OCI-LY7 (cell line): Measurements from ENCODE around the gene TIGD2. TPM values are rescaled to one million over a fixed set of nuclear protein-coding genes. Genes with fewer than 3 reads are reported as not detected.

Experiments used
- BruUV-seq: library from RNA; stranded (reverse); fragments of 400-500 nt; replicated peaks from 2 replicates; lab custom pipeline; 2021; lab: Mats Ljungman, UMichigan
- CTCF ChIA-PET: fragments of 300-600 bp; sonication (Branson Sonifier 250); formaldehyde crosslinking; loops from one replicate; lab custom pipeline; 2022; ENCODE audit warnings: antibody characterized with exemption; ENCODE audit not compliant: unreplicated experiment; lab: Charles Lee
- POLR2A ChIA-PET: fragments of 300-600 bp; sonication (Branson Sonifier 250); formaldehyde crosslinking; loops from one replicate; lab custom pipeline; 2022; ENCODE audit warnings: antibody characterized with exemption; lab: Charles Lee
- DNase-seq: peaks from one replicate; pipeline ENCODE4 v3.0.0-alpha.2; 2015; ENCODE audit warnings: low spot score
- H2AFZ ChIP-seq: fragments of 200-600 bp; sonication (generic), shearing (Covaris generic); 2 replicates; pipeline ENCODE4 v1.6.1; 2014; ENCODE audit warnings: mild to moderate bottlenecking, antibody characterized with exemption, low read length, moderate library complexity
- H3K27ac ChIP-seq: fragments of 200-600 bp; sonication (generic); 2 replicates; pipeline ENCODE4 v1.5.1; 2014; ENCODE audit warnings: mixed run types, low read depth, mild to moderate bottlenecking, moderate library complexity, low read length, inconsistent platforms; ENCODE audit not compliant: poor library complexity, severe bottlenecking
- H3K36me3 ChIP-seq: fragments of 200-600 bp; sonication (generic); 2 replicates; pipeline ENCODE4 v1.6.1; 2014; ENCODE audit warnings: mild to moderate bottlenecking, antibody characterized with exemption, low read length, moderate library complexity, mixed read lengths; ENCODE audit not compliant: insufficient read depth
- H3K4me1 ChIP-seq: fragments of 200-600 bp; sonication (generic); 2 replicates; pipeline ENCODE4 v1.5.1; 2014; ENCODE audit warnings: mild to moderate bottlenecking, low read length; ENCODE audit not compliant: insufficient read depth, poor library complexity, severe bottlenecking
- H3K4me2 ChIP-seq: fragments of 200-600 bp; sonication (generic); 2 replicates; pipeline ENCODE4 v1.6.1; 2014; ENCODE audit warnings: mild to moderate bottlenecking, low read length
- H3K4me3 ChIP-seq: fragments of 200-600 bp; sonication (generic); 2 replicates; pipeline ENCODE4 v1.5.1; 2014; ENCODE audit warnings: mild to moderate bottlenecking, low read depth, low read length; ENCODE audit not compliant: poor library complexity, severe bottlenecking
- H3K79me2 ChIP-seq: fragments of 200-600 bp; sonication (generic); 2 replicates; pipeline ENCODE4 v1.6.1; 2016; ENCODE audit warnings: low read depth, mild to moderate bottlenecking, low read length, moderate library complexity, mixed read lengths; ENCODE audit not compliant: insufficient read depth
- H3K9me2 ChIP-seq: fragments of 200-600 bp; sonication (generic); 2 replicates; pipeline ENCODE4 v1.6.1; 2016; ENCODE audit warnings: mild to moderate bottlenecking, low read length, mixed read lengths; ENCODE audit not compliant: insufficient read depth
- H3K9me3 ChIP-seq: fragments of 200-600 bp; sonication (generic); 2 replicates; pipeline ENCODE4 v1.6.1; 2014; ENCODE audit warnings: mild to moderate bottlenecking, mixed run types, low read length, mixed read lengths
- H4K20me1 ChIP-seq: fragments of 200-600 bp; sonication (generic); 2 replicates; pipeline ENCODE4 v1.6.1; 2014; ENCODE audit warnings: mild to moderate bottlenecking, antibody characterized with exemption, low read length, moderate library complexity, mixed read lengths; ENCODE audit not compliant: insufficient read depth
- CTCF ChIP-seq: fragments of 200-600 bp; sonication (generic); conservative IDR thresholded peaks from 2 replicates; pipeline ENCODE4 v1.5.1; 2014; ENCODE audit warnings: mild to moderate bottlenecking, antibody characterized with exemption, low read length, moderate library complexity, mixed read lengths
- EZH2phosphoT487 ChIP-seq: fragments of 200-600 bp; sonication (generic); IDR thresholded peaks from 2 replicates; pipeline ENCODE4 v1.6.1; 2018; ENCODE audit warnings: low read depth, borderline replicate concordance, mild to moderate bottlenecking, mixed run types, antibody characterized with exemption, low read length, moderate library complexity, mixed read lengths
- intact Hi-C: fragments of 100-400 bp; cut with micrococcal nuclease; formaldehyde crosslinking; loops from one replicate; pipeline ENCODE4 v1.10.0; 2022; ENCODE audit not compliant: unreplicated experiment
- total RNA-seq, 2 experiments: library from RNA; depleted of rRNA in 1 of 2; stranded (reverse); fragments of >200 nt in 1 of 2; shearing (Covaris generic) in 1 of 2; gene quantifications; 2 replicates each; pipeline ENCODE4 v1.2.3, GENCODE V29; 2014 to 2022

The TIGD2 gene
- total RNA-seq, 2 experiments from 2014 or later = 6.3 to 10.0 TPM

- ChIA-PET POLR2A (interaction anchor here (1.3 kb wide), 1 partner anchor 354 kb away, joined by 4 read pairs; no protein-coding TSS in a partner anchor), CTCF (no interaction called here)
- no peaks in the 10 kb centered on the region for H3K36me3 ChIP-seq
- no peaks in the 10 kb centered on the region for H3K9me3 ChIP-seq
- H3K9me2 ChIP-seq = no peaks in the 10 kb centered on the region
- no peak for TF ChIP-seq EZH2phosphoT487
- TF ChIP-seq CTCF = no peak
- no peak overlapping the region for H2AFZ ChIP-seq
- BruUV-seq = no TSS peak
- H4K20me1 ChIP-seq = no peaks in the 10 kb centered on the region
- no peaks in the 10 kb centered on the region for H3K4me1 ChIP-seq
- H3K4me3 ChIP-seq = no peak overlapping the region
- no peak overlapping the region for H3K4me2 ChIP-seq
- intact Hi-C loops = no loop called here
- H3K27ac ChIP-seq = no peak overlapping the region
- no peak for DNase-seq
- H3K79me2 ChIP-seq = no peaks in the 10 kb centered on the region
Measured at GRCh38 chr4:89137695-89138094, 26.4 kb downstream of the TIGD2 start.

- Histone ChIP-seq H3K4me2 (no peak overlapping the region), H3K9me3 (no peaks in the 10 kb centered on the region), H3K4me1 (no peaks in the 10 kb centered on the region), H3K79me2 (no peaks in the 10 kb centered on the region), H2AFZ (no peak overlapping the region), H3K36me3 (no peaks in the 10 kb centered on the region), H4K20me1 (no peaks in the 10 kb centered on the region), H3K27ac (no peak overlapping the region), H3K4me3 (no peak overlapping the region), H3K9me2 (no peaks in the 10 kb centered on the region)
- CTCF ChIA-PET = no interaction called here
- POLR2A ChIA-PET = no interaction called here
- DNase-seq = no peak
- no TSS peak for BruUV-seq
- intact Hi-C loops = no loop called here
- no peak for TF ChIP-seq CTCF
- no peak for TF ChIP-seq EZH2phosphoT487
Measured at GRCh38 chr4:89140168-89140759, 28.9 kb downstream of the TIGD2 start.
